Stimulated activated naive CD8-positive, alpha-beta T cell treated with anti-CD3 and anti-CD28 coated beads, Interleukin-15, Interleukin-2, amounts not matched to agents 100 U/mL and 50 U/mL, for 24 hours (primary cell): Measurements from ENCODE around the gene MEGF10.
"Not testable (repeated sequence)": the region's sequence is repeated elsewhere in the genome, so short reads cannot be mapped to it uniquely, and the experiment has no call there.

Experiments
- ATAC-seq: fragments of 150-1000 bp; cut with Tn5 transposase; one replicate; pipeline ENCODE4 v1.10.0; 2021
- DNase-seq: peaks from one replicate; pipeline ENCODE4 v3.0.0; 2021

MEGF10 gene

GRCh38 chr5:127290019-127290945, at the start of gene MEGF10:
Gene MEGF10 (plus strand): TSS chr5:127290796. CDS start chr5:127331309, 40,513 bp downstream.
- peak; percentile 68 for ATAC-seq

GRCh38 chr5:127243011-127243410, 47.6 kb upstream of the MEGF10 start:
- no peak for DNase-seq
- no peak for ATAC-seq

More at GRCh38 chr5:127290019-127290945, at the start of gene MEGF10:
- peak; percentile 59 for DNase-seq

- ATAC-seq (no peak), DNase-seq (no peak)
Measured at GRCh38 chr5:127254729-127255284, 35.8 kb upstream of the MEGF10 start.

DNA sequence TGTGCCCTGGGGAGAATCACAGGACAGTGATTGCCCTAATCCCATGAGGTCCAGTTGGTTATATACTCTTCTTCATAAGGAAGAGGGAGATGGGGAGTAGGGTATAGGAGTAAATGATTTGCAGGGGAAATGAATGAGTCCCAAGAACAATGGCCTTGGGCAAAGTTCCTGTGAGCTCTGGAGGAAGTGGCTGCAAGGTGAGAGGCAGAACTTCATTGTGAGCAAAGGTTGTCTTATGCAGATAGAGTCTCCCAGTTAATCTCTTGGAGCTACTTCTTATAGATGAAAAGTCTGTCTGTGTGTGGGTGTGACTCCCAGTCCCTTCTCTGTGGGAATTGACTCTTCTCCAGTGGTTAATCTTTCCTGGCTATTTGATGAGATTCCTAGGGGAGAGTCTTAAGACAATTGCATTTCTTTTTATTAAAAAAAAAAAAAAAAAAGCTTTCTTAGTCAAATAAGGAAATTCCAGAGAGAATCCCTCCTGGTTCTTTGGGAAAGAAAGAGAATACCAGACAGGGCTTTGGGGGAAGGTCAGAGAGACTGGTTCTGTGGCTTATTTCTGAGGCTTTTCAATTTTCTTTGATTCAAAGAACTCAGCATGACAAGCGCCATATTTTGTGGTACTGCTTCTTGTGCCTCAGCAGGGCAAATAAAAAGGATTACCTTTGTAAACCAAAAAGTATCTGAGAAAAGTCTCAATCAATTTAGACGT, 33.6 kb upstream of the MEGF10 start:
- ATAC-seq (no peak), DNase-seq (no peak)

GRCh38 chr5:127260686-127261085, 29.9 kb upstream of the MEGF10 start:
- DNase-seq (no peak), ATAC-seq (no peak)

DNA sequence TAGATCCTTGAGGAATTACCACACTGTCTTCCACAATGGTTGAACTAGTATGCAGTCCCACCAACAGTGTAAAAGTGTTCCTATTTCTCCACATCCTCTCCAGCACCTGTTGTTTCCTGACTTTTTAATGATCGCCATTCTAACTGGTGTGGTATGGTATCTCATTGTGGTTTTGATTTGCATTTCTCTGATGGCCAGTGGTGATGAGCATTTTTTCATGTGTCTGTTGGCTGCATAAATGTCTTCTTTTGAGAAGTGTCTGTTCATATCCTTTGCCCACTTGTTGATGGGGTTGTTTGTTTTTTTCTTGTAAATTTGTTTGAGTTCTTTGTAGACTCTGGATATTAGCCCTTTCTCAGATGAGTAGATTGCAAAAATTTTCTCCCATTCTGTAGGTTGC, 25.1 kb upstream of the MEGF10 start:
- DNase-seq, ATAC-seq: not testable (repeated sequence)

DNA sequence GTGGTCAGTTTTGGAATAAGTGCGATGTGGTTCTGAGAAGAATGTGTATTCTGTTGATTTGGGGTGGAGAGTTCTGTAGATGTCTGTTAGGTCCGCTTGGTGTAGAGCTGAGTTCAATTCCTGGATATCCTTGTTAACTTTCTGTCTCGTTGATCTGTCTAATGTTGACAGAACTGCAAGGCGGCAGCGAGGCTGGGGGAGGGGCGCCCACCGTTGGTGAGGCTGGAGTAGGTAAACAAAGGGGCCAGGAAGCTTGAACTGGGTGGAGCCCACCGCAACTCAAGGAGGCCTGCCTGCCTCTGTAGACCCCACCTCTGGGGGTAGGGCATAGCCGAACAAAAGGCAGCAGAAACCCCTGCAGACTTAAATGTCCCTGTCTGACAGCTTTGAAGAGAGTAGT, 22.3 kb upstream of the MEGF10 start:
- not testable (repeated sequence) for ATAC-seq, DNase-seq

DNA sequence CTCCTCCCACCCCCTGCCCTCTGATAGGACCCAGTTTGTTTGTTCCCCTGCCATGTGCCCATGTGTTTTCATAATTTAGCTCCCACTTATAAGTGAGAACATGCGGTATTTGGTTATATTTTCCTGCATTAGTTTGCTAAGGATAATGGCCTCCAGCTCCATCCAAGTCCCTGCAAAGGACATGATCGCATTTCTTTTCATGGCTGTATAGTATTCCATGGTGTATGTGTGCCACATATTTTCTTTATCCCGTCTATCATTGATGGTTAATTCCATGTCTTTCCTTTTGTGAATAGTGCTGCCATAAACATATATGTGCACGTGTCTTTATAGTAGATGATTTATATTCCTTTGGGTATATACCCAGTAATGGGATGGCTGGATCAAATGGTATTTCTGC, 19.9 kb upstream of the MEGF10 start:
- ATAC-seq, DNase-seq: not testable (repeated sequence)

GRCh38 chr5:127275641-127276193, 14.9 kb upstream of the MEGF10 start:
- ATAC-seq (no peak), DNase-seq (no peak)

DNA sequence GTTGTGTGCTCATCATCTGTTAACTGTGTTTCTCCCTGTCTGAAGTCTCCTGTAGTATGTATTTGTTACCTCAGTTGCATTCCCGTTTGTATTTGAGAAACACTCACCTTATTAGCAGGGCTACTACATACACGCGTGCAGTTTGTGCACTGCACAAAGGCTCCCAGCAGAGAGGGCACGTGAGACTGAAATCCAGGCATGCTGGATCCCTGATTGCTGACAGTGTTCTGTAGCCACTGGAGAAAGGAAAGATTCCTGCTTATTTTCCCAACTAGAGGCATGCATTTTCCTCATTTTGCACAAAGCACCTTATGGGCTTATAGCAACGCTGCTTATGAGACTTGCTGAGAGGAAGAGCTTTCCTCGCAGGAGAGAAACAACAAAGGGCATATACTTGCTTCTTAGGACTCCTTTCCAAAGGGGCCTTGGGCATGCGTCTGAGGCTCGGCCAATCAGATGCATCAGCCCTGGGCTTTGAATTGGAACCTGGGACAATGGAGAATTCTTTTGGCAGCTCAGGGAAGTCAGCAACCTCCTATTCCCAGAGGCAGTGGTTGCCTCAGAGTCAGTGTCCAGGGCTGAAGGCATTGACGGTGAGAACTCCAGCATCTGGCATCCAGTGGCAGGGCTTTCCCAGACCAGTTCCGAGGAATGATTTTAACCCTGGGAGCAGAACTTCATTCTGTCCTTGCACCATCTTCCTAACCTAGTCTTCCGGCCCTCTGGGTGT, 9.9 kb upstream of the MEGF10 start:
- ATAC-seq, result no peak
- DNase-seq, result no peak

DNA sequence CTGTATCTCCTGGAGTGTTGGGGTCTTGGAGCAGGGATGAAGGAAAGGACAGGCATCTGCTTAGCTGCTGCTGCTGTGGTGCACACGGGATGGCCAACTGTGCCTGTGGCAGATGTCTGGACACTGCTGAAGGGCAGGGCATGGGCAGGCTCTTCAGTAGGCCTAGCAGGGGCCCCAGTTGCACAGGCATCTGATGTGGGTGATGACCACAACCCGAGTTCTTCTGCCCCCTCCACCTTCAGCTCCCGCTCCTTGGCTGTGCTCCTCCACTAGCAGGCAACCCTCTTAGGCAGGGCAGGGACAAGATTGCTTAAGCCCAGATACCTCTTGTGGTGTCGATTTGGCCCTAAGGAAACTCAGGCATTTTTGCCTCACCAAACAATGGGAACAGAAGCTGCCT, 9.0 kb upstream of the MEGF10 start:
- no peak for ATAC-seq

GRCh38 chr5:127288676-127289075, 1.9 kb upstream of the MEGF10 start:
- ATAC-seq (no peak), DNase-seq (no peak)

More for the DNA sequence above, 9.0 kb upstream of the MEGF10 start:
- DNase-seq, result no peak

DNA sequence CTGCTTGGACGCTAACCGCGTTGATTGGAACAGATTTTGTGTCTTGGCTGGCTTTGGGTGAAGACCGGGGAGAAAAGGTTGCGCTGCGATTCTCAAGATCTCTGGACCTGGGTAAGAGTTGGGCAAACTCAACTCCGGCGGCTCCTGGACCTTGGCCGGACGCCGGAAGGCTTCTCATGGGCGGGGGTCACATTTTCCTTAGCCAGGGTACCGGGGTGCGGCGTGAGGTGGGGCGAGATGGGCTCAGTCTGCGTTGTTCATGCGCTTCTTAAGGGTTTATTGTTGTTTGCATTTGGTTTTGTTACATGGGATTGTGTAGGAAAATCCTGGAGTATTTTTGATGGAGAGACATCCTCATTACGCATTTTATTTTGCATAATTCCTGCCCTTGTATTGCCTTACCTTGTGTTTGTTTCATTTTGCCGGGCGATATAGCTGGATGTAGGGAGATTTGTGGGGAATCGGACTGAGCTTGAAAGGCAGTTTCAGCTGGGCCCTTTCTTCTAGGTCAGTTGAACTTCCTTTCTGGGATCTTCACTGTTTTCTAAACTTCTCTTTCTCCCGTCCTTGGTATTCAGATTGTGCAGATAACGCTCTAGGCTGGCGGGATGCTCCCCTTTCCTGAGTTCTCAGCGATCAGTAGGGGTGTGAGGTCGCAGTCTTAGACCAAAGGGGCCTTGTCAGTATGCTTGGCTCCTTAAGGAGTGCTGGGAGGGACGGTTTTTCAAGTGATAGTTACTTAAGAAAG, 524 bp downstream of the MEGF10 start:
- no peak for DNase-seq

GRCh38 chr5:127292030-127292735, 1.6 kb downstream of the MEGF10 start:
- ATAC-seq, result no peak

More for the DNA sequence above, 524 bp downstream of the MEGF10 start:
- ATAC-seq, result no peak

DNA sequence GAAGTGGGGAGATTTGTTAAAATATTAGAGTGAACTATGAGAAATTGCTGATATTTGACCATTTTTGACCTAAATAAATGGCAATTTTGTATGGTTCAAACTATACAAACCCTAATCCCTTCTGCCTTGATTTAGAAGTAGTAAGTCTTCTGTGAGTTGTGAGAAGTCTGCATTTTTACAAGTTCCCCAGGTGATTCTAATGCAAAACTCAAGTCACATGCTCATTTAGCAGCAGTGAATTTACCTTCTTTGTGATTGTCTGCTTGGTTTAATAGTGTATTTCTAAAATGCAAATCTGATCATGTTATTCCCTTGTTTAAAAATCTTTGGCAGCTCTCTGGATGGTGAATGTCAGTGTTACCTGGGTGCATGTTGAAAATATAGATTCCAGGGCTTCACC, 2.8 kb downstream of the MEGF10 start:
- DNase-seq (no peak), ATAC-seq (no peak)

More at GRCh38 chr5:127292030-127292735, 1.6 kb downstream of the MEGF10 start:
- no peak for DNase-seq

GRCh38 chr5:127294829-127295228, 4.2 kb downstream of the MEGF10 start:
- ATAC-seq (no peak), DNase-seq (no peak)

- ATAC-seq (no peak), DNase-seq (no peak)
Measured at GRCh38 chr5:127295454-127295853, 4.9 kb downstream of the MEGF10 start.

GRCh38 chr5:127296321-127296720, 5.7 kb downstream of the MEGF10 start:
- DNase-seq (no peak), ATAC-seq (no peak)

DNA sequence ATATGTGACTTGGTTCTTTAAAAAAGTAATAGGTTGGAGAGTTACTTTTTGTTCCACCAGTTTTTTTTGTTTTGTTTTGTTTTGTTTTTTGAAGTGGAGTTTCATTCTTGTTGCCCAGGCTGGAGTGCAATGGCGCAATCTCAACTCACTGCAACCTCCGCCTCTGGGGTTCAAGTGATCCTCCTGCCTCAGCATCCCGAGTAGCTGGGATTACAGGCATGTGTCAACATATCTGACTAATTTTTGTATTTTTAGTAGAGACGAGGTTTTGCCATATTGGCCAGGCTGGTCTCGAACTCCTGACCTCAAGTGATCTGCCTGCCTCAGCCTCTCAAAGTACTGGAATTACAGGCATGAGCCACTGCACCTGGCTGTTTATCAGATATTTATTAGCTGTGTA, 6.3 kb downstream of the MEGF10 start:
- DNase-seq, ATAC-seq: not testable (repeated sequence)

DNA sequence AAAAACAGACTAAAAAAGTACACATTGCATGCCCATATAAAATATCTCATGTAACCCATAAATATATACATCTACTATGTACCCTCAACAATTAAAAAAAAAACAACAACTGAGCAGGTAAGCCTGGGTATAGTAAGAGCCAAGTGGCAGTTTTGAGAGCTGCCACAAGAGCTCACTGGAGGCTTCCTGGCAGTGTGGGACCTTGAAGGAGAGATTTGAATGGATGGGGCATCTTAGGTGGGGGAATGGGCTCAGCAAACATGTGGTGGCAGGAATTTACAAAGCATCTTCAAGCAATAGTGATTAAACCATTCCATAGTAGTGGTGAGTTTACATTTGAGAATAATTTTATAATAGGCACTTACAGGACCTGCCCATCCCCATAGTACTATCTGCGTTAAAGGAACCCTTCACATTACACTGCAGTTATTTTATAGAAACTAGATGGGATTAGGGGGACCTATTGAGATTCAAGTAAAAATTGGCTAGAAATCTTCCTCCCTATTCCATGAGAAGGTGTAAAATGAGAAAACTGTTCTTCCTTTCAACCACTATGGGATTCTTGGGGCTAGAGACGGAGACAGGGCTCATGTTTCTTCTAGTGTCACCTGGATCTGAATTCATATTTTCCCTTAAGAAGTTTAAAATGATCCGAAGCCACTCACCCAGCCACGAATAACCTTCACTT, 6.9 kb downstream of the MEGF10 start:
- ATAC-seq, result no peak
- DNase-seq, result no peak
